ENCODE measurements around the gene PCDH9.

GRCh38 chr13:67168384-67168783 is 61.8 kb downstream of the PCDH9 start:
- TF ChIP-seq CTCF (IDR thresholded peaks at IDR 0.05) (no peak), POLR2A (IDR thresholded peaks at IDR 0.05) (no peak)

Data from right lobe of liver (tissue), 4 donors.